ENCODE data around the gene KIRREL3. TPM values are rescaled to one million over a fixed set of nuclear protein-coding genes. Genes with fewer than 3 reads are reported as not detected.

Gene KIRREL3
- total and polyA plus RNA-seq, 2 of the 8 experiments (the other 6 are each of a cell fraction or from before 2014, with no cell fraction given) = 0.29 to 0.32 TPM

DNA sequence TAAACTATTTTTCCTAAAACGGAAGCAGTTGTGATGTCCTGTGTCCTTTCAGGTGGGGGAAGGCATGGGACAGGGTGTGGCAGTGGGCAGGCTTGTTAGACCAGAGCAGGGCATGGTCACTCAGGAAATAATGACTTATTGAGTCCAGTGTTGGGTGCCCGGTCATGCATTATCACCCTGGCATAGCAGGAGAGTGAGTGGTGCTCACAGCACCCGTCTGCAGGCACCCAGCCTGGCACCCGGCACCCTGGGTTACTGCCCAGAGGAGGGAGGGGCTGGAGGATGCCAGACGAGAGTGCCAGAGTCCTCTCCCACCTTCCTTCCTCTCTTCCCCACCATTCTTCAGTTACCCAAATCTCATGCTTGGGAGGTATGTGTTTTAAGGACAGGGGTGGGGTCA lies 586.0 kb downstream of the KIRREL3 start:
- no peak overlapping the region for H3K9ac ChIP-seq (replicated peaks in 1 of 4; ENCODE audit: extremely low read depth in 1 of 4, low read depth in 3 of 4, low read length in 3 of 4)

More for the DNA sequence above, 586.0 kb downstream of the KIRREL3 start:
- Histone ChIP-seq H4K5ac (ENCODE audit: insufficient read length, low read depth, low read length) (no peak overlapping the region), H3K4me2 (ENCODE audit: insufficient read depth in 1 of 2, low read depth in 2 of 2, low read length in 2 of 2) (no peak overlapping the region), H2BK120ac (replicated peaks; ENCODE audit: low read depth, low read length) (no peak overlapping the region), H2BK5ac (ENCODE audit: low read depth, low read length) (no peak overlapping the region), H2AK5ac (ENCODE audit: low read depth, low read length) (no peak overlapping the region), H3K36me3 (ENCODE audit: control insufficient read depth in 2 of 4, insufficient read depth in 4 of 4, low read length in 3 of 4) (peaks cover 0 to 3% (median 0%) of the 10 kb centered on the region in 4 experiments; a peak in 1 of 8 replicates), H3K4me1 (replicated peaks in 1 of 4; ENCODE audit: control insufficient read depth in 3 of 4, insufficient read depth in 4 of 4, low read length in 3 of 4) (no peaks in the 10 kb centered on the region; a peak in 1 of 7 replicates), H3K9me3 (ENCODE audit: insufficient read depth in 2 of 2, low read depth in 1 of 2, low read length in 1 of 2) (no peaks in the 10 kb centered on the region), H2BK12ac (ENCODE audit: low read depth, low read length) (no peak overlapping the region), H4K8ac (ENCODE audit: extremely low read depth, insufficient read depth, low read length) (no peak overlapping the region), H3K4me3 (ENCODE audit: extremely low read depth in 1 of 4, insufficient read depth in 2 of 4, low read depth in 3 of 4, low read length in 4 of 4) (no peak overlapping the region), H2BK20ac (ENCODE audit: low read length) (no peak overlapping the region), H3K14ac (ENCODE audit: insufficient read length) (no peak overlapping the region), H3K27me3 (replicated peaks in 1 of 4; ENCODE audit: control insufficient read depth in 3 of 4, extremely low read depth in 1 of 4, insufficient read depth in 3 of 4, low read length in 3 of 4) (peaks cover 0 to 5% (median 0%) of the 10 kb centered on the region in 4 experiments; a peak in 3 of 7 replicates), H3K79me2 (ENCODE audit: control insufficient read depth in 1 of 2, insufficient read depth in 2 of 2, low read length in 2 of 2) (no peaks in the 10 kb centered on the region), H3K23ac (ENCODE audit: insufficient read length) (no peak overlapping the region), H4K91ac (replicated peaks; ENCODE audit: insufficient read length, low read length) (no peak overlapping the region), H3K79me1 (ENCODE audit: low read depth, low read length) (no peaks in the 10 kb centered on the region), H3K27ac (ENCODE audit: low read depth, low read length) (no peak overlapping the region), H2BK15ac (ENCODE audit: low read length) (no peak overlapping the region), H2AFZ (ENCODE audit: low read length) (no peak overlapping the region), H3K23me2 (ENCODE audit: low read depth, low read length) (no peaks in the 10 kb centered on the region; the same call in 1 of the 2 replicates), H4K20me1 (replicated peaks in 1 of 2; ENCODE audit: control insufficient read depth in 1 of 2, insufficient read depth in 2 of 2, low read length in 2 of 2) (no peaks in the 10 kb centered on the region), H3K4ac (replicated peaks; ENCODE audit: insufficient read length, low read depth, low read length) (no peak overlapping the region), H3K18ac (ENCODE audit: extremely low read depth, low read length) (no peak overlapping the region), H3K56ac (replicated peaks; ENCODE audit: insufficient read length, low read depth, low read length) (no peak overlapping the region)
- ChIA-PET CTCF (ENCODE audit: partially characterized antibody) (no interaction called here), POLR2A (ENCODE audit: partially characterized antibody) (interaction anchor here (3.2 kb wide), 1 partner anchor 110 kb away, joined by 7 read pairs; the partner anchor contains the start of gene DCPS)
- FAIRE-seq (no peak), DNase-seq (ENCODE audit: low read depth in 1 of 2, low spot score in 2 of 2) (no peak)
- TF ChIP-seq CREB1 (IDR thresholded peaks at IDR 0.05) (no peak), TAF1 (IDR thresholded peaks at IDR 0.05; ENCODE audit: low read depth, low read length) (no peak), CBX5 (IDR thresholded peaks at IDR 0.05; ENCODE audit: low read depth, low read length) (no peak), RNF2 (IDR thresholded peaks at IDR 0.05; ENCODE audit: borderline replicate concordance, low read depth, low read length, missing control alignments, poor library complexity, severe bottlenecking) (no peak), CBX8 (IDR thresholded peaks at IDR 0.05; ENCODE audit: borderline replicate concordance, low read depth, low read length) (no peak), NANOG (IDR thresholded peaks at IDR 0.05; ENCODE audit: insufficient read depth, low read depth, low read length, poor library complexity, severe bottlenecking) (no peak), MAX (IDR thresholded peaks at IDR 0.05) (no peak), SRF (IDR thresholded peaks at IDR 0.05; ENCODE audit: low read depth, low read length) (no peak), CHD2 (IDR thresholded peaks at IDR 0.05; ENCODE audit: low read length) (no peak), ZNF274 (IDR thresholded peaks at IDR 0.05; ENCODE audit: borderline replicate concordance, extremely low read depth, low read length) (no peak), TEAD4 (IDR thresholded peaks at IDR 0.05; ENCODE audit: low read depth, low read length) (no peak), KDM4A (IDR thresholded peaks at IDR 0.05; ENCODE audit: low read depth, low read length, severe bottlenecking) (no peak), FOSL1 (IDR thresholded peaks at IDR 0.05; ENCODE audit: insufficient read depth, low read depth, low read length) (no peak), EGR1 (IDR thresholded peaks at IDR 0.05; ENCODE audit: borderline replicate concordance, low read depth, low read length) (no peak)
- WGBS, 2 experiments (ENCODE audit: extremely low coverage in 1 of 2, insufficient coverage in 1 of 2, insufficient read length in 1 of 2, insufficient replicate concordance in 2 of 2, low coverage in 1 of 2, low lambda C conversion rate in 2 of 2, missing lambda C conversion rate in 1 of 2) = 85% methylated on average over 4 of the region's 5 CpGs; no CpG with 5 or more reads in 1 of the 2 experiments

All from H1 (cell line).